HG02840 (cell line): Measurements from ENCODE around the gene CSN3.

Experiments
- ATAC-seq: cut with Tn5 transposase; IDR thresholded peaks from one replicate; pipeline ENCODE4 v1.9.1; 2021; ENCODE audit warnings: mild to moderate bottlenecking, moderate library complexity, moderate number of reproducible peaks; ENCODE audit not compliant: unreplicated experiment, low FRiP score

Gene CSN3

DNA sequence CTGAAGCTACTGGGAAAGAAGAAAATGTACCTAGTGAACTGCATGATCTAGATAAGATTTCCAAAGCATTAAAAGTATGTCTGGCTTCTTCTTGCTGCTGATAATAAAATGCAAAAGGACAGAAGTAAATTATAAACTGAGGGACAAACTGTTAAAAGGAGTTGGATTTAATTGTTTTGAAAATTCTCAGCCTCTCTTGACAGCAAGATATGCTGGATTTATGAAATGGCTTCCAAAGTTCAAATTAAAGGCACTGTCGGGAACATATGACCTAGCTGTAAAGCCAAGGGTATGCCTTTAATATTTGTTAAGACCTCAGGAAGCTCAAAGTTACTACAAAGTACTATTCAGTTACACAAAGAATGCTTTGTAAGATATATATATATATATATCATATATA, 46.3 kb downstream of the CSN3 start:
- ATAC-seq, result no peak

DNA sequence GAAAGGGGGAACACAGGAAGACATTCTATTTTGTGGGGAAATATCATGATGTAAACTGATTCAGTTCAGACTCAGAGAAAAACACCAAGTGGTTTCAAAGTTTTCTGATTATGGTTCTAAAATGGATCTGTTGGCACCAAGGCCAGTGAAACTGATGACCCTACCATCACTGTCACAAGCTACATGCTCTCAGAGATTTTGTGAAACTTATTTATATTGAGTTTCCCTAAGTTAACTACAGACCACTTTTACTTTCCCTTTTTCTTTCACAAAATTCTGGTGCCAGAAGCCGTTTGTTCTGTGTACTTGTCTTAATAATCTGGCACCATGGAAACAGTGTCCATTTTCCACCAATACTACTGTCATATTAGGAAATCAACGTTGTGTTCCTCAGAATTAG, 48.9 kb downstream of the CSN3 start:
- no peak for ATAC-seq

DNA sequence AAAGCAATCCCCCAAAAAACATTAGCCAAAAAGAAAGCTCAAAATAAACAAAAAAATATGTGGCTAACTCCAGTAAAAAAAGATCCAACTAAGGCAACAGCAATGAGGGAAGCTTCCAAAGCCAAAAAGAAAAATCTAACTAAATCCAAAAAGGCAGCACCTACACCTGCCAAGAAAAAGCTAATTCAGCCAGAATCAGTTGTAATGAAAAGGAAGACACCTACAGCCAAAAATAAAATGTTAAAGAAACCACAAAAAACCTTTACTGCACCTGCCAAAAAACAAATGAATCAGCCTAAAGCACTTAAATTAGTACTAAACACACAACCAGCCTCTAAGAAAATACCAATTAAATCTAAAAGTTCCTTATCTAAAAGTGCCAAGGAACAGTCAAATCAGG, 55.2 kb downstream of the CSN3 start:
- ATAC-seq, result no peak

DNA sequence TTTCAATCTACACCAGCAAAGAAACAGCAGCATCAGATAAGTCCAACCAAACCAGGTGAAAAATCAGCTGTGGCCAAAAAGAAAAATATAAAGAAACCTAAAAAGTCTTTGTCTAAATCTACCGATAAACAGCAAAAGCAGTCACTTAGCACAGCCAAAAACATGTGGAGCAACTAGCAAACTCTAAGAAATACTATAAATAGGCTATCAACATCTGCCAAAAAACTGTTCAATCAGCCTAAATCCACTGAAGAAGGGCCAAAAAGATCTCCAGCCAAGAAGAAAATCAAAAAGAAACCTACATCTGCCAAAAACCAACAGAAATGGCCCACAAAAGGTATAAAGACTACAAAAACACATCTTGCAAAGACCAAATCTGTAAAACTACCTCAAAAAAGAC, 55.7 kb downstream of the CSN3 start:
- ATAC-seq, result no peak

DNA sequence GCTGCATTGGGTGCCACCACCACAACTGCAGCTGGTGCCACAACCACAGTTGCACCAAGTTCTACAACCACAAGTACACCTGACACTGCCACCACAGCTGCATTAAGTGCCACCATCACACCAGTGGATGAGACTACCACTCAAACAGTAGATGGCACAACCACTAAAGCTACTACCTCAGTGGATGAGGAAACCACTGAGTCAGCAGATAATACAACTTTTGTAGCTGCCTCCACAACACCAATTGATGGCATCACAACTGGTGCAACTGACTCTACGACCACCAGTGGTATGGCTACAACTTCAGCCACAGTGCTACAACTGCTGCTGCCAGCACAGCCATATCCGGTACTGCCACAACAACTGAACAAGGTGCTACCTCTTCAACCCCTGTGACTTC, 57.2 kb downstream of the CSN3 start:
- no peak for ATAC-seq

DNA sequence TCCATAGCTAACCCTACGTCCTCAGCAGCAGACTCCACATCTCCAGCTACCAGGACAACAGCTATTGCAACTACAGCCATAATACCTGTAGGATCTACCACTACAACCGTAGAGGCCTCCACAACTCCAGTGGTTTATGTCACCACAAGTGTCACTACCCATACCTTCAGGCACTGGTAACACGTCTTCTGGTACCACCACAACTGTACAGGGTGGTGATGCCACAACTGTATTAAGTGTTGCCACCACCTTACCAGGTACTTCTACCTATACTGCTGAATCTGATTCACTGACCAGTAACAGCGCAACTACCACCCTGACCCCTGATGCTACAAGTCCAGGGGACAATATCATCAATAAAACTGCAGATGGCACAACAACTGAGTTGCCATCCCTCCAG, 57.8 kb downstream of the CSN3 start:
- no peak for ATAC-seq
